Measurements from ENCODE around the gene SLC1A7.

The SLC1A7 gene

GRCh38 chr1:53110370-53111072, 31.9 kb downstream of the SLC1A7 start:
- Histone ChIP-seq H3K27me3 (ENCODE audit: control insufficient read depth, insufficient read depth, low read length) (no peaks in the 10 kb centered on the region), H3K4me1 (ENCODE audit: control insufficient read depth, insufficient read depth, low read length) (no peaks in the 10 kb centered on the region), H3K4me3 (ENCODE audit: low read depth, low read length) (no peak overlapping the region), H3K9me3 (ENCODE audit: control insufficient read depth, insufficient read depth, low read length) (no peaks in the 10 kb centered on the region), H3K9ac (ENCODE audit: low read depth, low read length) (no peak overlapping the region), H3K36me3 (ENCODE audit: control insufficient read depth, insufficient read depth, low read length) (no peaks in the 10 kb centered on the region)

DNA sequence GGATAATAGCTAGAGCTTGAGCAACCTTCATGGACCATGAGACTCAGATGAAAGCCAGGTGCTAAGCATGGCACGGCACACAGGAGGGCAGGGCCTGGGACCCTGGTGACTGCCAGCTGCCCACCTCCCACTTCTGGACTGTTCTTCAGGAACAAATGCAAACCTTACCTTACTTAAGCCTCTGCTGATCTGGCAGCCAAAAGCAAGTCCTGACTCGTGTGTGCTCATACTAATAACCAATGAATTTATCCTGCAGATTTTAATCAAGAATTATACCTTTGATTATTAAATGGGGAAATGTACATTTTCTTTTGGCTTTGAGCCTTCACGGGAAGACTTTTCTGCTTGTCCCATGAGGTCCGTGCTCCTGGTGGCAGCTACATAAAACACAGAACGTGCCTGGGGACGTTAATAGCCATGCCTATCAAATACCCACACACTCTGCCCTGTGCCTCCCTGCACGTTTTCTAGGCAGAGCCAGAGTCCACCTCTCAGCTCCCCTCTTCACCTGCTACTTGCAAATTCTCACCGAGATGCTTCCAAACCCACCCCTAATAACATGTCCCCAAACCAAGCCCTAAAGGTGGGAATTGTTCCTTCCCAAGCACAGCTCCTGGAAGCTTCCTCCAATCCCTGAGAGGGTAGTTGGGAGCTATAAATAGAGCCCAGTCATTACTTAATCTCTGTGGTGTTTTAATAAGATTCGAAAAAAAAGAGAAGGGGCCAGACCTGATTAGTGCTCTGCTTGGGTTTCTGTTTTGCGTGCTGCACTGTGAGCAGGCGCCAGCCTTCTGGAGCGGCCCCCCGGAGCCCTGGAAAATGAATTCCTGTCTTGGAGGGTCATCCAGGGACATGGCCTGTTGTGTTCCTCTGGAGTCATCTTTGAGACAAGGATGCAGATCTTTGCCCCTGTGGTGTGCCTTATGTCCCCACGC, 33.5 kb downstream of the SLC1A7 start:
- H3K9me3 ChIP-seq (ENCODE audit: control insufficient read depth, insufficient read depth, low read length) = no peaks in the 10 kb centered on the region
- no peak overlapping the region for H3K4me3 ChIP-seq (ENCODE audit: low read depth, low read length)
- H3K36me3 ChIP-seq (ENCODE audit: control insufficient read depth, insufficient read depth, low read length) = no peaks in the 10 kb centered on the region
- no peaks in the 10 kb centered on the region for H3K4me1 ChIP-seq (ENCODE audit: control insufficient read depth, insufficient read depth, low read length)
- no peak overlapping the region for H3K9ac ChIP-seq (ENCODE audit: low read depth, low read length)
- H3K27me3 ChIP-seq (ENCODE audit: control insufficient read depth, insufficient read depth, low read length) = no peaks in the 10 kb centered on the region

- Histone ChIP-seq H3K9ac (ENCODE audit: low read depth, low read length) (no peak overlapping the region), H3K27me3 (ENCODE audit: control insufficient read depth, insufficient read depth, low read length) (no peaks in the 10 kb centered on the region), H3K36me3 (ENCODE audit: control insufficient read depth, insufficient read depth, low read length) (no peaks in the 10 kb centered on the region), H3K4me3 (ENCODE audit: low read depth, low read length) (no peak overlapping the region), H3K4me1 (ENCODE audit: control insufficient read depth, insufficient read depth, low read length) (no peaks in the 10 kb centered on the region), H3K9me3 (ENCODE audit: control insufficient read depth, insufficient read depth, low read length) (no peaks in the 10 kb centered on the region)
These were observed 34.7 kb downstream of the SLC1A7 start for GRCh38 chr1:53107570-53108322.

DNA sequence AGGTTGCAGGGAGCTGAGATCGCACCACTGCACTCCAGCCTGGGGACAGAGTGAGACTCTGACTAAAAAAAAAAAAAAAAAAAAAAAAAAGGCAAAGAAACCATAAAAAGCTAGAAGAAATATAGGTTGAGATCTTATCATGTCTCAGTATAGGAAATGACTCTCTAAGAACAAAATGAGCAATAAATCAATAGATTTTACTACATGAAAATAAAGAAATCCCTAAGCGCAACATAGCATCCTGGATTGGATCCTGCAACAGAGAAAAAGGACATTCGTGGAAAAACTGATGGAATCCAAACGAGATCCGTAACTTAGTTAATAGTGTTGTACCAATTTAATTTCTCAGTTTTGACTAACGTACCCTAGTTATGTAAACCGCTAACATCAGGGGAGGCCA, 35.3 kb downstream of the SLC1A7 start:
- Histone ChIP-seq H3K27me3 (ENCODE audit: control insufficient read depth, insufficient read depth, low read length) (no peaks in the 10 kb centered on the region), H3K9ac (ENCODE audit: low read depth, low read length) (no peak overlapping the region), H3K36me3 (ENCODE audit: control insufficient read depth, insufficient read depth, low read length) (no peaks in the 10 kb centered on the region), H3K4me1 (ENCODE audit: control insufficient read depth, insufficient read depth, low read length) (no peaks in the 10 kb centered on the region), H3K9me3 (ENCODE audit: control insufficient read depth, insufficient read depth, low read length) (no peaks in the 10 kb centered on the region), H3K4me3 (ENCODE audit: low read depth, low read length) (no peak overlapping the region)

DNA sequence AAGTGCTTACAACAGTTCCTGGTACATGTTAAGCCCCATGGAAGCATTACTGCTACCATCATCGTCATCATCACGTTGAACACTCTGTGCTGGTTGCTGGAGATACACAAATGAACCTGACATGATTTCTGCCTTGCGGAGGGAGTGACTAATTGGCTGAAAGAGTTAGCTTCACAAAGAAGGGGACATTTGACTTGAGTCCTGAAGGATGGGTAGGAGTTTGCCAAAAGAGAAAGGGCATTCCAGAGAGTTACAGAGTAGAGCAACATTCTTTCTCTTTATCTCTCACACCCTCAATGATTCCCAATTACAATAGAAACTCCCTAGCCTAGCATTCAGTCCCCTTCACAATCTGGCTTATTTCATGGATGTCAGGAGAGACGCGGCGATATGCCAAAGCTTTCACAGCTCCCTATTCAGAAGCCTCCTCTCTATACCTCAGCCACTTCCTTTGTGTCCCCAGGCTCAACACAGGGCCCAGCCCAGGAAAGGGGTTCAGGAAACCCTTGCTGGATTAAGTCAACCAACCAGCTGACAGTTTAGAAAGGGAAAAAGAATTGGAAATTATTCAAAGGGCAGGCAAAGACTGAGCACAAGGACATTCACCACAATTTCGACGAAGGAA, 38.0 kb downstream of the SLC1A7 start:
- H3K4me3 ChIP-seq (ENCODE audit: low read depth, low read length) = no peak overlapping the region
- H3K36me3 ChIP-seq (ENCODE audit: control insufficient read depth, insufficient read depth, low read length) = no peaks in the 10 kb centered on the region
- H3K4me1 ChIP-seq (ENCODE audit: control insufficient read depth, insufficient read depth, low read length) = no peaks in the 10 kb centered on the region
- no peaks in the 10 kb centered on the region for H3K9me3 ChIP-seq (ENCODE audit: control insufficient read depth, insufficient read depth, low read length)
- H3K9ac ChIP-seq (ENCODE audit: low read depth, low read length) = no peak overlapping the region
- H3K27me3 ChIP-seq (ENCODE audit: control insufficient read depth, insufficient read depth, low read length) = no peaks in the 10 kb centered on the region

DNA sequence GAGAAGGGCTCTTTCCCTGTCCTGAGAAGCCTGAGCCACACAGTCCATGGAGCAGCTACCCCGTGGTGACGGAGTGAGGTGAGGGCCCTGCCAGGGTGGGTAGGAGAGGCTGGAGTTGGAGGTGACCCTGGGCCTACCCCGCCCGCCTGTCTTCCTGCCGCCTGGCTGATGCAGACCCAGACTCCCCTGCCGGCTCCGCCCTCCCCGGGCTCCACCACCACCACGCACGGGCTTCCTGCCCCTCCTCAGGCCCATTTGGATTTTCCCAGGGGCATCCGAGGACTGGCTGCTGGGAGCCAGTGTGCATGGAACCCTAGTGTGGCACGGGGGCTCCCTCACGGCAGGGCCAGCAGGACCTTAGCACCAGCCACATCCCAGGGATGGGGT, 47.9 kb downstream of the SLC1A7 start:
- H3K27me3 ChIP-seq (ENCODE audit: control insufficient read depth, insufficient read depth, low read length) = no peaks in the 10 kb centered on the region
- no peak overlapping the region for H3K4me3 ChIP-seq (ENCODE audit: low read depth, low read length)
- no peak overlapping the region for H3K9ac ChIP-seq (ENCODE audit: low read depth, low read length)
- no peaks in the 10 kb centered on the region for H3K4me1 ChIP-seq (ENCODE audit: control insufficient read depth, insufficient read depth, low read length)
- H3K9me3 ChIP-seq (ENCODE audit: control insufficient read depth, insufficient read depth, low read length) = no peaks in the 10 kb centered on the region
- no peaks in the 10 kb centered on the region for H3K36me3 ChIP-seq (ENCODE audit: control insufficient read depth, insufficient read depth, low read length)

- Histone ChIP-seq H3K27me3 (ENCODE audit: control insufficient read depth, insufficient read depth, low read length) (no peaks in the 10 kb centered on the region), H3K4me1 (ENCODE audit: control insufficient read depth, insufficient read depth, low read length) (no peaks in the 10 kb centered on the region), H3K9ac (ENCODE audit: low read depth, low read length) (no peak overlapping the region), H3K36me3 (ENCODE audit: control insufficient read depth, insufficient read depth, low read length) (no peaks in the 10 kb centered on the region), H3K9me3 (ENCODE audit: control insufficient read depth, insufficient read depth, low read length) (no peaks in the 10 kb centered on the region), H3K4me3 (ENCODE audit: low read depth, low read length) (no peak overlapping the region)
These were observed 48.5 kb downstream of the SLC1A7 start for GRCh38 chr1:53093778-53094532.

DNA sequence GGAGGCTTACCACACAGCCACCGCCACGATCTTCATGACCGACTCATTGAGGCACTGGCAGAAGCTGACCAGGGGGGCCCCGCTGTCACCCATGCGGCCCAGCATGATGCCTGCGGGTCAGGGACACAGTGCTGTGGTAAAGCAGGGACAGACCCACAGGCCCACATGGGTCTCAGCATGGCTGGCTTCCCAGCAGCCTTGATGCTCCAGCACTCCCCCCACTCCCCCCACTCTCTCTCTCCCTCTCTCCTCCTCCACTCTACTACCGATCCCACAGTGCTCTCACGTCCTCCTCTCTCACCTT, 49.0 kb downstream of the SLC1A7 start:
- no peaks in the 10 kb centered on the region for H3K9me3 ChIP-seq (ENCODE audit: control insufficient read depth, insufficient read depth, low read length)
- H3K4me3 ChIP-seq (ENCODE audit: low read depth, low read length) = no peak overlapping the region
- no peaks in the 10 kb centered on the region for H3K4me1 ChIP-seq (ENCODE audit: control insufficient read depth, insufficient read depth, low read length)
- no peak overlapping the region for H3K9ac ChIP-seq (ENCODE audit: low read depth, low read length)
- no peaks in the 10 kb centered on the region for H3K27me3 ChIP-seq (ENCODE audit: control insufficient read depth, insufficient read depth, low read length)
- H3K36me3 ChIP-seq (ENCODE audit: control insufficient read depth, insufficient read depth, low read length) = no peaks in the 10 kb centered on the region

GRCh38 chr1:53092659-53093450, 49.6 kb downstream of the SLC1A7 start:
- Histone ChIP-seq H3K4me1 (ENCODE audit: control insufficient read depth, insufficient read depth, low read length) (no peaks in the 10 kb centered on the region), H3K9ac (ENCODE audit: low read depth, low read length) (no peak overlapping the region), H3K4me3 (ENCODE audit: low read depth, low read length) (no peak overlapping the region), H3K36me3 (ENCODE audit: control insufficient read depth, insufficient read depth, low read length) (no peaks in the 10 kb centered on the region), H3K9me3 (ENCODE audit: control insufficient read depth, insufficient read depth, low read length) (no peaks in the 10 kb centered on the region), H3K27me3 (ENCODE audit: control insufficient read depth, insufficient read depth, low read length) (no peaks in the 10 kb centered on the region)

DNA sequence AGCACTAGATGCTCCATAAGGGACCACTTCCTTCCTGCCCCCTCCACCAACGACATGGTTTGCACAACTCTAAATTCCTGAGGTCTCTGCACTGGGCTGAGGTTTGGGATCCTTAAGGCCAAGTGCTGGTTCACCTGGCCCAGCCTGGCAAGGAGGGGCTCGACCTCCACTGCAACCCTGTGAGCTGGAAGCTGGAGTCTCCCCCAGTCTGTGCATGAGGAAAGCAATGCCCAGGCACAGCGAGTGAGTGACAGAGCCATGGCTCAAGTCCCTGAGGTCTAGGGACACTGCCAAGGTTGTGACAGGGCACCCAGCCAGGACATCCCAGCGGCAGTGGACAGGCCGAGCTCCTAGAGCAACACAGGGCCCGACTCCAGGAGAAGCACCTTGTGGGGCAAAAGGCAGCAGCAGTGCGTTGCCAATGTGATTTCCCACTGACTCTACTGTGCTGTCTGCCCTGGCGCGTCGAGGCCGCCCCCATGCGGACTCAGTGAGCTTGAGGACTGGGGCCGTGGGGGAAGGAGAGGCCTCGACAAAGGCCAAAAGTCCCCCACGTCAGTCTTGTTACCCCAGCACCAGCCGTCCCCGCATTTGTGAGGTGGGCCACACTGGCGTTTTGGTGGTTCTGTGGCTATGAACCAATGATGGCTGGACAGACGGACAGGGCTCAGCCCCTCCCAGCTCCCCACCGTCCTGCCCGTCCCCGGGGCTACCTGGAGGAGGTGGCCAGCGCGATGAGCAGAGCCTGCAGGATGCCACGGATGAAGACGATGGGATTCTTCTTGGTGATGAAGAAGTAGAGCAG, 50.4 kb downstream of the SLC1A7 start:
- Histone ChIP-seq H3K4me1 (ENCODE audit: control insufficient read depth, insufficient read depth, low read length) (no peaks in the 10 kb centered on the region), H3K4me3 (ENCODE audit: low read depth, low read length) (no peak overlapping the region), H3K9me3 (ENCODE audit: control insufficient read depth, insufficient read depth, low read length) (no peaks in the 10 kb centered on the region), H3K36me3 (ENCODE audit: control insufficient read depth, insufficient read depth, low read length) (no peaks in the 10 kb centered on the region), H3K9ac (ENCODE audit: low read depth, low read length) (no peak overlapping the region), H3K27me3 (ENCODE audit: control insufficient read depth, insufficient read depth, low read length) (no peaks in the 10 kb centered on the region)

Data from iPS-15b (cell line).